Epithelial cell of proximal tubule (primary cell): ENCODE data around the gene HOOK2. TPM values are rescaled to one million over a fixed set of nuclear protein-coding genes. Genes with fewer than 3 reads are reported as not detected.
A peak's percentile ranks its signal among the peaks of the same experiment; 100 is the strongest.

Experiments used
- DNase-seq: peaks from one replicate; pipeline ENCODE4 v3.0.0-alpha.2; 2011; ENCODE audit warnings: low read depth
- H3K4me3 ChIP-seq: 2 replicates; pipeline ENCODE4 v1.5.1; 2011; ENCODE audit warnings: low read depth, mild to moderate bottlenecking, low read length
- total RNA-seq: library from RNA; depleted of rRNA; stranded (reverse); fragments of >200 nt; gene quantifications from 2 replicates; pipeline ENCODE4 v1.2.3, GENCODE V29; 2015
- TF ChIP-seq, protein P1 (sequence below): conservative IDR thresholded peaks from 2 replicates; pipeline ENCODE4 v1.5.1; 2012; ENCODE audit warnings: low read depth, mild to moderate bottlenecking, low read length

The HOOK2 gene
- total RNA-seq, 1 donor from 2014 or later, result 26.3 TPM

DNA sequence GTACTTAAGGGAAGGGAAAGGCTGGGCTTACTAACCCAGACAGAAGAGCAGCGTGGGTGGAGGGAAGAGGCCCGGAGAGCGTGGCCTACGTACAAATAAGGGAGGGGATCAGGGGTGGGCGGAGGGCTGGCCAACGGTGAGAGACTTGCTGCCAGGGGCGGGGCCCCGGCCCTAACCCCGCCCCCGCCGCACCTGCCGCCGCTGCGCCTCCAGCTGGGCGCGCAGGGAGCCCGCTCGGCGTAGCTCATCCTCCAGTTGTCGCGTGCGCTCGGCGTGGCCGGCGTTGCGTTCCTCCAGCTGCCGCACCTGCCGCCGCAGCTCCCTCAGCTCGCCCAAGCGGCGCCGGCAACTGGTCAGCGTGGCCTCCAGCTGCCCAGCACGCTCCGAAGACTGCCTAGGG lies 5.7 kb downstream of the HOOK2 start:
- TF ChIP-seq, protein P1, sequence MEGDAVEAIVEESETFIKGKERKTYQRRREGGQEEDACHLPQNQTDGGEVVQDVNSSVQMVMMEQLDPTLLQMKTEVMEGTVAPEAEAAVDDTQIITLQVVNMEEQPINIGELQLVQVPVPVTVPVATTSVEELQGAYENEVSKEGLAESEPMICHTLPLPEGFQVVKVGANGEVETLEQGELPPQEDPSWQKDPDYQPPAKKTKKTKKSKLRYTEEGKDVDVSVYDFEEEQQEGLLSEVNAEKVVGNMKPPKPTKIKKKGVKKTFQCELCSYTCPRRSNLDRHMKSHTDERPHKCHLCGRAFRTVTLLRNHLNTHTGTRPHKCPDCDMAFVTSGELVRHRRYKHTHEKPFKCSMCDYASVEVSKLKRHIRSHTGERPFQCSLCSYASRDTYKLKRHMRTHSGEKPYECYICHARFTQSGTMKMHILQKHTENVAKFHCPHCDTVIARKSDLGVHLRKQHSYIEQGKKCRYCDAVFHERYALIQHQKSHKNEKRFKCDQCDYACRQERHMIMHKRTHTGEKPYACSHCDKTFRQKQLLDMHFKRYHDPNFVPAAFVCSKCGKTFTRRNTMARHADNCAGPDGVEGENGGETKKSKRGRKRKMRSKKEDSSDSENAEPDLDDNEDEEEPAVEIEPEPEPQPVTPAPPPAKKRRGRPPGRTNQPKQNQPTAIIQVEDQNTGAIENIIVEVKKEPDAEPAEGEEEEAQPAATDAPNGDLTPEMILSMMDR, result no peak

DNA sequence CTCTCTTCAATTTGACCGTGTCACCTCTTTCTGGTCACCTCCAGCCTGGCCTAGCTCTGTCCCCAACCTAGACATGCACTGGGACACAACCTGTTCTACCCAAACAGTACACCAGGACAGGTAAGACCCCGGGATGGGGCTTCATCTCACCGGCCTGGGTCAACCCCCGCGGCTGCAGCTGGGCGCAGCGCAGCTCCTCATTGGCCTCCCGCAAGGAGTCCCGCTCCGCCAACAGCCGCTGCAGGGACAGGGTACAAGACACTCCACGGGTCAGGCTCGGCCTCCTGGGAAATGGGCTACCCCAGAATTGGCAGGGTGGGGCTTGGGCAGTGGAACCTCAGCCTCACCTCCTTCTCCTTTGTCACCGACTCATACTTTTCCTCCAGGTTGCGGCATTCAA lies 7.7 kb downstream of the HOOK2 start:
- DNase-seq, result no peak
- TF ChIP-seq, protein P1, result no peak

More for the DNA sequence above, 5.7 kb downstream of the HOOK2 start:
- no peak overlapping the region for H3K4me3 ChIP-seq
- no peak for DNase-seq

GRCh38 chr19:12767150-12767549 lies 8.2 kb downstream of the HOOK2 start:
- DNase-seq, result no peak
- TF ChIP-seq, protein P1, result no peak
- H3K4me3 ChIP-seq, result no peak overlapping the region

More for the DNA sequence above, 7.7 kb downstream of the HOOK2 start:
- no peak overlapping the region for H3K4me3 ChIP-seq

DNA sequence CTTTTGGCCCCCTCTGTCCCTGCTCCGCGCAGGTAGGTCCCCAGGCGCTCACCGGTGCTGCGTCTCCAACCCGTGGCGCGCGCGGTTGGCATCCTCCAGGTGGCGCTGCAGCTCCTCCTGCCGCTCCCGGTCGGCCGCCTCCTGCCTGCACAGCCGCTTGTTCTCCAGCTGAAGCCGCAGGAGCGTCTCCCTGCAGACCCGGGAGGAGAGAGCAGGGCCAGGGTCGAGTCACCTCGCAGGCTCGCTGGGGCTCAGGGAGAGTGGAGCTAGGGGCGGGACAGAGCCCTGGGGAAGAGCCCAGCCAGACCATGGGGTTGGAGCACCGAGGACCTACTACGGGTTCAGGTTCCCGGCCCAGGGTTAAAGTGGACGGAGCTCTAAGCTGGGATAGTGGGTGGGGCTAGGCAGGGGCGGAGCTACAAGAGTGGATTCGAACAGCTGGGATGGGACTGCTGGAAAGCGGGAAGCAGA lies 9.3 kb downstream of the HOOK2 start:
- H3K4me3 ChIP-seq, result peak overlapping the region; percentile 61
- TF ChIP-seq, protein P1, result peak; percentile 68

GRCh38 chr19:12764698-12765097 lies 10.7 kb downstream of the HOOK2 start:
- H3K4me3 ChIP-seq, result no peak overlapping the region
- no peak for DNase-seq
- TF ChIP-seq, protein P1, result no peak

More for the DNA sequence above, 9.3 kb downstream of the HOOK2 start:
- no peak for DNase-seq

GRCh38 chr19:12763100-12763499 lies 12.3 kb downstream of the HOOK2 start:
- no peak for DNase-seq
- no peak overlapping the region for H3K4me3 ChIP-seq
- TF ChIP-seq, protein P1, result no peak

- DNase-seq, result no peak
- H3K4me3 ChIP-seq, result no peak overlapping the region
- TF ChIP-seq, protein P1, result no peak
Observed at GRCh38 chr19:12759686-12760085, 15.7 kb downstream of the HOOK2 start.
